HTERT RPE-1 (cell line): ENCODE data around the gene SYTL2.

Experiments
- in situ Hi-C: fragments of 300-500 bp; cut with MboI; formaldehyde crosslinking; loops from 4 replicates; pipeline ENCODE4 v1.14.3; 2020; ENCODE audit warnings: low sequenced_read_pairs

The SYTL2 gene

GRCh38 chr11:85826116-85826855 is 15.3 kb upstream of the SYTL2 start:
- in situ Hi-C loops, result no loop called here

DNA sequence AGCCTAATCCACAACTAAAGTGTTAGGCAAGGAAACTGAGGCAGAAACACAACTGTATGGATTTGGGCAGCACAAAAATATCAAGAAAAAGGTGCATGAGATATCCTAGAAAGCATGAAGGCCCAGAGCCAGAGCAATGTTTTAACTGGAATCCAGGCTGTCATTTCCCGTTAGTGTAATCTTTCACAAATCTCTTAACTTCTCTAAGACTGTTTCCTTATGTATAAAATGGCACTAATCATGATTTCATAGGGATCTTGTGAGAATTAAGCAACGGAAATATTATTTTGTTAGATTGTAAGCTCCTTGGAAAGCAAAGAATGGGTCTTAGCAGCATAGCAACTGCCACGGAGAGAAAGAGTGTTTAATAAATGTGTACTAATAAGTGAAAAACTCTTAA is 14.7 kb upstream of the SYTL2 start:
- in situ Hi-C loops, result no loop called here

DNA sequence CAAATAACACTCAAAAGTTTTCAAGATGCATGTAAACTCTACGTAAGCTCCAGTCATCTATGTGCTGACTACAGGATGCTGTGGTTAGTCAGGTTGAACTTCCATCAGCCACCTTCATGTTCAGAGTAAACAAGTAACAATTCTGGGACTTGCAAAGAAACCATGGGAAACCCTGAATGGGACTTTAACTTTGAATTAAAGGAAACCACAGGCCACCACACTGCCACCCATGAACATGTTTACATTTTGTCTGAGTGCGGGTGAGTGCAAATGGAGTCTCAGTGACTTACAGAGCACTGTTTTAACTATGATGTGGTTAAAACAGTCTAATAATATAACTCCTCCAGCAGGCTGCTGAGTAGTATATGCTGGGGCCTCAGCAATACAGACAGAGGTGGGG is 12.9 kb upstream of the SYTL2 start:
- in situ Hi-C loops, result no loop called here

- in situ Hi-C loops, result no loop called here
These were observed 11.9 kb upstream of the SYTL2 start for GRCh38 chr11:85822814-85823213.

DNA sequence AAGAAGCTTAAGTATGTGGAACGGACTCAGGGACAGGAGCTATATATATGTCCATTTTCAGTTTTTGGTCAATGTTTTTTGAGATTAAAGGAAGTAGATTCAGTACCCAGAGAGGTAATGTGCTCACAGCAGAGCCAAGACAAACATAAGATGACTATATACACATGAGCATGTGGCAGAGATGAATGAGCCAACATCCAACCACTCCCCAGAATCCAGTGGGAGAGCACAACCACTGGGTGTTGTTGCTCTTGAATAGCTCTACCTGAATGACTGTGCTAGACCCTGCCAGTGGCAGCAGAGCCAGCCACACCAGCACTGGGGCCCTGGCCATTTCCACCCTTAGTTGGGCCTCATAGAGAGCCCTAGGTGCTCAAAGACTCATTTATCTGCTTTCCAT is 10.7 kb upstream of the SYTL2 start:
- in situ Hi-C loops, result no loop called here

GRCh38 chr11:85819441-85819840 is 8.5 kb upstream of the SYTL2 start:
- in situ Hi-C loops, result no loop called here

DNA sequence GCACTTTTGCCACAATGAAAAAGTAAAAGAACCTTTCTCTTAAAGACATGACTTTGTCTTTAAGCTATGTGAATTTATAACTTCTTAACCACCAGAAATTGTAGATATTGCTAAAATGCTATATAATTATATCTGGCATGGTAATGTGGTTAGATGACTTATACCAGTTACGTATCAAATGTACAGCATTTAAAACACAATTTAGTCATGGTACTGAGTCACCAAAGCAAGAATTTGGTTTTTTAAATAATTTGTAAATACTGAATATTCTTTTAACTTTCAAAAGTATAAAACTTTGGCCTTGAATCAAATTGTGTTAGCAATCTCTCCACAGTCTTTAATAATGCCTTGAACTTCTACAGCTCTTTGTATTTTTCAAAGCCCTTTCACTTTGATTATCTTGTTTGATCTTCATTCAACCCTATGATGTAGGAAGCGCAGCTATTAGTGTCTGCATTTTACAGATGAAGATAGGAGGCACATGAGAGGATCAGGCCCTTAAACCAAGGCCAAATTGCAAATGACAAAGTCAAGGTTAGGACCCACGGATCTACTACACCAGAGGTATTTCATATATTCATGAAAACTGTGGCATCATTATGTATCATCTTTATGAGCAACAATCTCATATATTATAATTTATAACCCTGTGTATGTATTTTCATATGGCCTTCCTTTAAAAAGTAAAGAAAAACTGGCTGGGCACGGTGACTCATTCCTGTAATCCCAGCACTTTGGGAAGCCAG is 4.4 kb upstream of the SYTL2 start:
- in situ Hi-C loops, result no loop called here

GRCh38 chr11:85813721-85814120 is 2.8 kb upstream of the SYTL2 start:
- in situ Hi-C loops, result no loop called here

- in situ Hi-C loops, result no loop called here
These were observed 683 bp upstream of the SYTL2 start for GRCh38 chr11:85811624-85812023.

- in situ Hi-C loops, result no loop called here
These were observed 445 bp downstream of the SYTL2 start for GRCh38 chr11:85810521-85810870.

- in situ Hi-C loops, result no loop called here
These were observed 1.1 kb downstream of the SYTL2 start for GRCh38 chr11:85809863-85810262.

DNA sequence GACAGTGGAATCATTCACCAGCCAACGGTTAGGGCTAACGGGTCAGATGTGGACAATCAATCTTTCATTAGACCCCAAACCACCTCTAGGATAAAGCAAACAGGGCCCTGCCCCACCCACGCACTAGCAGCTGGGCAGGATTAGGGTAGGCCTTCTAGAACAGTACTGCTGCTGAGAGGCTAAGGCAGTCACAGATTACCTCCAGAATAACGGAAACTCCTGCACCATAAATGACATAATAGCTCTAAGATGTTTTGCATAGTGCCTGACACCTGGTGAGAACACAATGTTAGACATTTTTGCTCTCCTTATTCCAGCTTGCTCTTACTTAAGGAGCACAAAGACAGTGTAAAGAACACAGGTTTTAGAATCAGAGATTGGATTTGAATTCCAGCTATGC is 1.8 kb downstream of the SYTL2 start:
- in situ Hi-C loops, result no loop called here

GRCh38 chr11:85806876-85807275 is 4.1 kb downstream of the SYTL2 start:
- in situ Hi-C loops, result no loop called here

- in situ Hi-C loops, result no loop called here
These were observed 4.9 kb downstream of the SYTL2 start for GRCh38 chr11:85806016-85806415.

DNA sequence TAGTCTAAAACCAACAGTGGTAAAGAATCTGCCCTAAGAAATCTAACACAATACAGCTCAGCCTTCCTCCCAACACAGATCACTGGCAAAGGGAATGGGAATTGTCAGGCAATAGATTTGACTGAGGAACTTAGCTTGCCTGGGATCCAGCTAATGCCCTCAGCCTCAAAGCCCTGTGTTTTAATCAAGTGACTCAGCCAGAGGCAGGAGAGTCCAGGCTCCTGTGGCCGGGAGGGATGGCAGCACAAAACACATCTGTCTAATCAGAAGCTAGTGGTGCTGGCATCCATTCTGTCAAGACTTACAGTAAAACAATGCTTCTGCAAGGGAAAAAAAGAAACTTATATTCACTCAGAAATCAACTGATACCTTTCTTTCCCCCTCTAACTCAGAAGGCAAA is 5.6 kb downstream of the SYTL2 start:
- in situ Hi-C loops, result no loop called here

- in situ Hi-C loops, result no loop called here
These were observed 7.0 kb downstream of the SYTL2 start for GRCh38 chr11:85803920-85804319.

DNA sequence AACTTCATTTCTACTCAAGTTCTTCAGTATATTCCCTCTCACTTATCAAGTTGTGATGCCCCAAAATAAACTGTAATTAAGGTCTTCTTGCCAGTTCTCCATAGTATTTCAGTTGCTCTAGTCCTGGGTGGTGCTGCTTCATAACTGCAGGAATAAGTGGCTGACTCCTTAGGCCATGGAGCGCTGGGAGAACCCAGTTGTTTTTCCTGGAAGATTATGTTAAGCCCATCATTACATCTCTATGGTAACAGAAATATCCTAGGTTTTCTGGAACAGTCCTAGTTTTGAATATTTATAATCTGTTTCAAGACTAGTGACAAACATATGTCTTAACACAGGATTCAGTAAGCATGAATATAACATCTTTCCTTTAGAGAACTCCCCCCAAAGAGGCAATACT is 7.6 kb downstream of the SYTL2 start:
- in situ Hi-C loops, result no loop called here

GRCh38 chr11:85801527-85801926 is 9.4 kb downstream of the SYTL2 start:
- in situ Hi-C loops, result no loop called here

- in situ Hi-C loops, result no loop called here
These were observed 10.2 kb downstream of the SYTL2 start for GRCh38 chr11:85800595-85801342.

DNA sequence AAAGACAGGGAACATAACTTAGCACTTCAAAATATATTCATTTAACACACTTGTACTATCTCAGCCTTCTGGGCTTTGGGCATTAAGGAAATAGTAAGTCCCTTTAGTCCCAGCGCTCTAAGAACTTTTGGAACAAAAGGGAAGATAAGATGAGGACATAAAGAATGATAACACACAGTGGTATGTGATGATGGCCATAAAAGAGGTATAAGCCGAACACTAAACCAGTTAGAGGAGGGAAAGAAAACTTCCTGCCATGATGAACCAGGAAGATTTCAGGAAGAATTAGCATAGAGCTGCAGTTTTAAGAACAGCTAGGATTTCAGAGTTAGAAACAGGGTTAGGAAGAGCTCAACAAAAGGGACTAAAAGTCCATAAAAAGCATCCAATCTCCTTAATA is 11.8 kb downstream of the SYTL2 start:
- in situ Hi-C loops, result no loop called here

DNA sequence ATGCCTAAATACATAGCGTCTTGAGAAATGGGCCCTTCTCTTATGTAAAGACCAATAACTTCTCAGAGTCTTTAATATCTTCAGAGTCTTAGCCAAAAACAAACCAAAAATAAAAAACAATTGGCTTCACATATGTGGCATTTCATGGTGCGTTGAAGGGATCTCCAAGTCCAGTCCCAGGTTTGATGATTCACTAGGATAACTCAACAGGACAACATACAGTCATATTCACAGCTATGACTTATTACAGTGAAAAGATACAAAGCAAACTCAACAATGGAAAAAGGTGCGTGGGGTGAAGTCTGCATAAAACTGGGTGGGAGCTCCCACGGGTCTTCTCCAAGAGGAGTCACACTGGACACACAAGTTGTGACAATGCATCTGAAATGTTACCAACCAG is 12.6 kb downstream of the SYTL2 start:
- in situ Hi-C loops, result no loop called here
